Nephron (organoid): ENCODE data around the gene SCPEP1.

ENCODE experiments used
- H3K27ac Mint-ChIP-seq, 3 experiments: 2 replicates each; pipeline ENCODE4 v1.8.0; 2020; ENCODE audit warnings: mixed read lengths in 3 of 3, mild to moderate bottlenecking in 2 of 3, moderate library complexity in 1 of 3
- H3K27me3 Mint-ChIP-seq: 2 replicates; pipeline ENCODE4 v1.8.0; 2021; ENCODE audit warnings: low read depth, mild to moderate bottlenecking, moderate library complexity, mixed read lengths
- H3K36me3 Mint-ChIP-seq: 2 replicates; pipeline ENCODE4 v1.8.0; 2020; ENCODE audit warnings: low read depth, mixed read lengths
- H3K4me1 Mint-ChIP-seq: 2 replicates; pipeline ENCODE4 v1.8.0; 2020; ENCODE audit warnings: mixed read lengths
- H3K4me3 Mint-ChIP-seq, 3 experiments: 2 replicates each; pipeline ENCODE4 v1.8.0; 2020; ENCODE audit warnings: mild to moderate bottlenecking in 3 of 3, mixed read lengths in 3 of 3, moderate library complexity in 2 of 3
- H3K9me3 Mint-ChIP-seq: 2 replicates; pipeline ENCODE4 v1.8.0; 2020; ENCODE audit warnings: mixed read lengths
- CTCF ChIP-seq, 3 experiments: fragments of 200-600 bp; sonication (generic); IDR thresholded peaks; one replicate each; pipeline ENCODE4 v1.5.0; 2021; ENCODE audit warnings: antibody characterized with exemption in 3 of 3; ENCODE audit not compliant: unreplicated experiment in 3 of 3

SCPEP1 gene

GRCh38 chr17:56987283-56987834 is 9.4 kb downstream of the SCPEP1 start:
- no peaks in the 10 kb centered on the region for H3K9me3 Mint-ChIP-seq

GRCh38 chr17:56988901-56989572 is 11.1 kb downstream of the SCPEP1 start:
- no peak overlapping the region for H3K4me3 Mint-ChIP-seq
- no peaks in the 10 kb centered on the region for H3K4me1 Mint-ChIP-seq
- no peaks in the 10 kb centered on the region for H3K27me3 Mint-ChIP-seq
- H3K36me3 Mint-ChIP-seq = peaks cover 38% of the 10 kb centered on the region
- H3K9me3 Mint-ChIP-seq = no peaks in the 10 kb centered on the region
- no peak for TF ChIP-seq CTCF (IDR thresholded peaks at IDR 0.05; ENCODE audit: unreplicated experiment in 3 of 3)
- no peak overlapping the region for H3K27ac Mint-ChIP-seq

More at GRCh38 chr17:56987283-56987834, 9.4 kb downstream of the SCPEP1 start:
- no peaks in the 10 kb centered on the region for H3K4me1 Mint-ChIP-seq
- no peak overlapping the region for H3K27ac Mint-ChIP-seq
- TF ChIP-seq CTCF (IDR thresholded peaks at IDR 0.05; ENCODE audit: unreplicated experiment in 3 of 3) = no peak
- H3K36me3 Mint-ChIP-seq = peaks cover 34% of the 10 kb centered on the region
- H3K27me3 Mint-ChIP-seq = no peaks in the 10 kb centered on the region
- H3K4me3 Mint-ChIP-seq = no peak overlapping the region

GRCh38 chr17:56992364-56992763 is 14.4 kb downstream of the SCPEP1 start:
- H3K27ac Mint-ChIP-seq = no peak overlapping the region
- no peak overlapping the region for H3K4me3 Mint-ChIP-seq
- H3K4me1 Mint-ChIP-seq = no peaks in the 10 kb centered on the region
- no peaks in the 10 kb centered on the region for H3K9me3 Mint-ChIP-seq
- no peak for TF ChIP-seq CTCF (IDR thresholded peaks at IDR 0.05; ENCODE audit: unreplicated experiment in 3 of 3)
- no peaks in the 10 kb centered on the region for H3K27me3 Mint-ChIP-seq
- peaks cover 33% of the 10 kb centered on the region for H3K36me3 Mint-ChIP-seq

- Mint-ChIP-seq H3K4me3 (no peak overlapping the region), H3K9me3 (no peaks in the 10 kb centered on the region), H3K4me1 (no peaks in the 10 kb centered on the region), H3K27ac (no peak overlapping the region), H3K27me3 (no peaks in the 10 kb centered on the region), H3K36me3 (peaks cover 35% of the 10 kb centered on the region)
- TF ChIP-seq CTCF (IDR thresholded peaks at IDR 0.05; ENCODE audit: unreplicated experiment in 3 of 3) = no peak
Observed at GRCh38 chr17:56994009-56994792, 16.3 kb downstream of the SCPEP1 start.

GRCh38 chr17:56995766-56996165 is 17.8 kb downstream of the SCPEP1 start:
- Mint-ChIP-seq H3K27me3 (no peaks in the 10 kb centered on the region), H3K27ac (peak overlapping the region in 2 of 3 experiments; percentile 35 to 37), H3K36me3 (peaks cover 31% of the 10 kb centered on the region), H3K9me3 (no peaks in the 10 kb centered on the region), H3K4me1 (no peaks in the 10 kb centered on the region), H3K4me3 (no peak overlapping the region)
- no peak for TF ChIP-seq CTCF (IDR thresholded peaks at IDR 0.05; ENCODE audit: unreplicated experiment in 3 of 3)
